Skin epidermis (tissue), 12 donors: ENCODE data around the gene PCNX4.
"Not testable (repeated sequence)": the region's sequence is repeated elsewhere in the genome, so short reads cannot be mapped to it uniquely, and the experiment has no call there.

Source experiments
- H3K27ac ChIP-seq, 21 experiments: fragments of 200-600 bp; sonication (generic) in 11 of 21; one replicate each; pipeline ENCODE4 v1.5.0; 2020; ENCODE audit warnings: mild to moderate bottlenecking in 3 of 21, inconsistent platforms in 2 of 21, moderate library complexity in 2 of 21
- H3K4me3 ChIP-seq, 7 experiments: fragments of 200-600 bp; sonication (generic) in 2 of 7; one replicate each; pipeline ENCODE4 v1.5.0; 2020; ENCODE audit warnings: inconsistent platforms in 2 of 7, mild to moderate bottlenecking in 2 of 7, moderate library complexity in 1 of 7

PCNX4 gene

DNA sequence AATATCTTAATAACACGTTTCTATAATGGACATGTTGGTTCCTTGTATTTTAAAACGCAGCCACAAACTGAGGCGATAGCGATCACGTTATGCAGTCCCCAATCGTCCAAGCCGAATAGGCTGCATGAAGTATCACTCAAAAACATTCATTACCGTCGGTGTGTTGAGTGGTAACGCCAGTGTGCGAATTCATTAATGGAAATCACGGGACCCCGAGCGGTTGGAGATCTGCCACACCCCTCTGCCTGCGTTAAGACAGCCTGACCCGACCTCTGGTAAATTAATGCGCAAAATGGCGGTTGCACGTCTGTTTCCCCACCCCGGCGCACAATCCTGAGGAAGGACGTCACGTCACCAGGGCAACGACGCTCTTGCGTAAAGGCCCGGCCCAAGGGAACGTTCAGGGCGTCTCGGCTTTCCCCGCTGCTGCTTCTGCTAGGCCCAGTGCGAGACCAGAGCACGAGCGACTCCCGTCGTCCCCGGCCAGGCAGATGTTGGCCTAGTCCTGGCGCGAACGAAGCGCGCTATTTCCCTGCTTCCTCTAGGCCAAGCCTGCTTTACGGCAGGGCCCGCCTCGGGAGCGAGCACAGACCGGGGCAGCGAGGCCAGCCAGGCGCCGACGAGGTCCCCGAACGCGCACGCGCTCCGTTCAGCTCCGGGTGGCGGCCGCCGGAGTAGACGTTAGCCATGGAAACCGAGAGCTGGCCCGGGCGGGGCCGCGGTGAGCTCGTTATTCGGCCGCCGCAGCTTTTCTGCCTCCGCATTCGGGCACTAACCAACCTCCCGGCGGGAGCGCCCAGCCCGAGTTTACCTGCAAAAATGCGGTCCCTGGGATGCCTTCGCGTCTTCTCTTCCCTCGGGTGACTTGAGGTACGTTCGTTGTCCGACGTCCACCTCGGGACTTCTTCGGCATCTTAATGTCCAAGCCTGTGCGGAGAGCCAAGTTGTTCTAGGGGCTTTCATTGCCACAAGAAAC lies at the start of gene PCNX4:
TSS of gene PCNX4 (plus strand) at position 374 of the 976 bp plus-strand sequence. CDS start 15,716 bp downstream, outside the sequence.
- peak within 1 kb of the TSS; percentile 79 to 100 (median 97) for H3K27ac ChIP-seq

DNA sequence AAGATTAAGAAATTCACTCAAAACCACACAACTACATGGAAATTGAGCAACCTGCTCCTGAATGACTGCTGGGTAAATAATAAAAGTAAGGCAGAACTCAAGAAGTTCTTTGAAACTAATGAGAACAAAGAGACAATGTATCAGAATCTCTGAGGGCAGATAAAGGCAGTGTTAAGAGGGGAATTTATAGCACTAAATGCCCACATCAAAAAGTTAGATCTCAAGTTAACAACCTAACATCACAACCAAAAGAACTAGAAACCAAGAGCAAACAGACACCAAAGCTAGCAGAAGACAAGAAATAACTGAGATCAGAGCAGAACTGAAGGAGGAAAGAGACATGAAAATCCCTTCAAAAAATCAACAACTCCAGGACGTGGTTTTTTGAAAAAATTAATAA lies 43.7 kb upstream of the PCNX4 start:
- H3K4me3 ChIP-seq, H3K27ac ChIP-seq: not testable (repeated sequence)

More for the DNA sequence above, at the start of gene PCNX4:
- peak within 1 kb of the TSS; percentile 54 to 79 (median 66) for H3K4me3 ChIP-seq

DNA sequence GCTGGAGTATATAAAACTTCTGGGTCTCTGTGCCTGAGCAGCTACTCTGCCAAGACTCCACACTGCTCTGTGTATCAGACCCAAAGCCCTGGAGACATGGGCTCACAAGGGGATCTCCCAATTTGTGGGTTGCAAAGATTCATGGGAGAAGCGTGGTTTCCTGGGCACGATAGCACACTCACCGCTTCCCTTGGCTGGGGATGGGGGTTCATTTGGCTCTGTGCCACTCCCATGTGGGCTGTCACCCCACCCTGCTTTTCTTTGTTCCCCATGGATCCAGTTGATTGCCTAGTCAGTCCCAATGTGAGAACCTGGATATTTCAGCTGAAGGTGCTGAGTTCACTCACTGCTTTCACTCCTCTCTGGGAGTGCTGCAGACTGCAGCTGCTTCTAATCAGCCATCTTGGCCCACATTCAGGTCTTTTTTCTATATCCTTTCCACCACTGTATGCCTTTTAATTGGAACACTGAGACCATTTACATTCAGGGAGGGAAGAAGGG lies 40.0 kb upstream of the PCNX4 start:
- Histone ChIP-seq H3K4me3 (no peak overlapping the region), H3K27ac (peak overlapping the region in 1 of 21 experiments; percentile 3)

DNA sequence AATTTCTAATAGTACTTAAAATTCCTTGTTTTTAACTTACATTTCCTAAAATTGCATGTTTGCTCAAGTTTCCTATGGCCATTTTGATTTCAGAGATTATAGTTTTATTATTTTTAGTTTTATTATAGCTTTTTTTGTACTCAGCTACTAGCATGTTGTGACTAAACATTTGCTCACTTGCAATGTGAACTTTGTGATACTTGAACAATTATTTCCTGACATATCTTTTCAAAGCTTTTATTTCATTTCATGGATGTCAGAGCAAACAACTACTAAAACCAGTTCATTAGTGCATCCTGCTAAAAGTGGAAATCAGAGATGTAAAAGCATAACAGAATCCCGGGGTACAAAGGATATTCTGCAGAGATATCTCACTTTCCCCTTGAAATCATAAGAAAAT lies 33.6 kb upstream of the PCNX4 start:
- no peak overlapping the region for H3K4me3 ChIP-seq
- H3K27ac ChIP-seq = no peak overlapping the region

DNA sequence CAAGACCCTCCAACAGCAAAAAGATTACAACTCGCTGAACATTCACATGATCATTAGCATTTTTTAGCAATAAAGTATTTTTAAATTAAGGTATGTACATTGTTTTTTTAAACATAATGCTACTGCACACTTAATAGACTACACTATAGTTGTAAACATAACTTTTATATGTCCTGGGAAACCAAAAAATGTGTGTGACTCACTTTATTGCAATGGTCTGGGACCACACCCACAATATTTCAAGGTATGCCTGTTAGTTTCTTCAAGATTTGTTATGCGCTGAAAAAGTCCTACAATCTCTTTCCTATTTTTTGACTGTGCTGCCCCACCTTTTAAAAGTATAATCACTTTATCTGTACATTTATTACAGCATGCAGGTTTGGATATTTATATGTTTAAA lies 30.4 kb upstream of the PCNX4 start:
- no peak overlapping the region for H3K27ac ChIP-seq

DNA sequence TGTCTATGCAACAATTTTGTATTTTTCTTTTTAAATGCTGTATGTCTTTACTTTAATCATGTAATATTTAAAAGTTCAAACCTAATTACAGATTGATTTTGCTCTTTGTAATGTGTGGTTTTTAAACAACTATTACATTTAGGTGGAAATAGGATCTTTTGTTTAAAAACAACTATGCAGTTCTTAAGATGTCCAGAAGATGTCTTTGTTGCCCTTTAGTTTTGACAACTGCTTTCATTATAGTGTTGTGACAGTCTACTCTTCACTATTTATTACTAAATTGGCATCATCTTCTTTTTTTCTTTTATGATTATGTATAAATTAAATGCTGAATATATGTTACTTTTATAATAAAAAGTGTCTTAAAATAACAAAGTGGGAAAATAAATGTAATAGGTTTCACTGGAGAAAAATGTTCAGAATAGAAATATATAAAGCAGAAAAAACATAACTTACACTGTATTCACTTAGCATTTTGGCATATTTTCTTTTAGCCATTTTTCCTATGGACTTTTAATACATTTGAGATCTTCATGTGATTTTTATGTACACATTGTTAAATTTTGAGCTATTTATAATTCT lies 27.1 kb upstream of the PCNX4 start:
- no peak overlapping the region for H3K4me3 ChIP-seq
- no peak overlapping the region for H3K27ac ChIP-seq

More for the DNA sequence above, 30.4 kb upstream of the PCNX4 start:
- no peak overlapping the region for H3K4me3 ChIP-seq

DNA sequence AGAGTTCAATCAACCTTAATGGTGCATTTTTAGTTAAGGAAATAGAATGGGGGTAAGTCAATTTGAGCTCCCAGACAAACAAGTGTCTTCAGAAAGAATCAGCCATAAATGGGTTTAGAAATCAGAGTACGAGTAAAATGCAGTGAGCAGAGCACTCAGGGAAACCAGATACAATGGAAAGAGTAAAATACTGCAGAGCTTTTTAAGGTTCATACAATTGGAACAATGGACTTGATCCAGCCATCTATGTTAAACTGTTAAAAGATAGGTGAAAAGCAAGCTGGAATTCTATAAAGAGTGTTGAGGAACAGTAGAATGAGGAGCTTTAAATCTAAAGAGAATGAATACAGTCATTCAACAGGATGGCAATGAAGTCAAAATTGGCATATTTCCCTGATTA lies 23.8 kb upstream of the PCNX4 start:
- H3K27ac ChIP-seq = no peak overlapping the region
- no peak overlapping the region for H3K4me3 ChIP-seq

DNA sequence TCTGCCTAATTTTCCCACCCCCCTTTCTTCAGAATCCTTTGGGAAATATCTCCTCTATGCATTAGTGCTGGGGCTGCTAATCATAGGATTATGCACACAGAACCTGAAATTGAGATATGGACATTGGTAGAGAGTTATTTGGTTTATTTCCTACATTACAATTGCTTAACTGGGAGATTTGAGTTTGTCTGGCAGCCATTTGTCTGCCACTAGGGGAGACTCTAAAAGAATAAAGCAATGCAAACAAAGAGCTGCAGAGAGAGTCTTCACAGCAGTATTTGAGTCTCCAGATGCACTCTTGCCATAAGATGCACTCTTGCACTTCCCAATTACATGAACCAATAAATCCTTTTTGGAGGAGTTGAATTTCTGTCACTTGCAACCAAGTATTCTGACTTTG lies 12.0 kb upstream of the PCNX4 start:
- no peak overlapping the region for H3K4me3 ChIP-seq
- H3K27ac ChIP-seq = no peak overlapping the region

DNA sequence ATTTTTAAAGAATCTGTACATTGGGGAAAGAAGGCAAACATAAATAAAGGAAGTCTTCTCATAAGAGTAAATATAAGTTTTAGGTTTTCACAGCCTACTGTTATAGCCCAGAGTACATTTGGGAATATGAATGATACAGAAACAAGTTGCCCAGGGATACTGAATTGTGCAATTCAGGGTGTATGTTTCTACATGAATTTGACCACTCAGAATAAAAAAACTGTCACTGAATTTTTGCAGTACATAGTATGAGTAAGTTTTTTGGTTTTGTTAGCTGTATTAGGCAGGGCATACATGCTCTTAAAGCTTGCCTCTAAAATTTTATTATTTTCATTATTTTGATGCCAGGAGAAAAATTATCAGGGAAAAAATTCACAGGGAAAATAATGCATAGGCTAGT lies 6.6 kb upstream of the PCNX4 start:
- Histone ChIP-seq H3K4me3 (no peak overlapping the region), H3K27ac (no peak overlapping the region)

DNA sequence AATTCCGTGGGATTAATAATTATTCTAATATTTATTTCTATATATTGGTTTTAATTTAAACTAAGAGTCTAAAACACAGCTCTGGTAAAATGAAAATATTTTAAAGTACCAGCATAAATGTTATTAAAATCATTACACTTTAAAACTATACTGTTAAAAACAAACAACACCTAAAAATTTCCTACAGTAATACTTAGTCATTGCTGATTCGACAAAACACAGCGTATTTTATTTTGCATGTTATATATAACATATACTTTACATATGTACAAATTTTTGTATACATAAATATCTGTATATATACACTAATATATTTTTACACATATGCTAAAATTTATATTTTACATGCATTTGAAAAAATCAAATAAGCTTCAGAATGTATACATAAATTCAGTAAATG lies 6.0 kb upstream of the PCNX4 start:
- Histone ChIP-seq H3K27ac (no peak overlapping the region), H3K4me3 (no peak overlapping the region)

DNA sequence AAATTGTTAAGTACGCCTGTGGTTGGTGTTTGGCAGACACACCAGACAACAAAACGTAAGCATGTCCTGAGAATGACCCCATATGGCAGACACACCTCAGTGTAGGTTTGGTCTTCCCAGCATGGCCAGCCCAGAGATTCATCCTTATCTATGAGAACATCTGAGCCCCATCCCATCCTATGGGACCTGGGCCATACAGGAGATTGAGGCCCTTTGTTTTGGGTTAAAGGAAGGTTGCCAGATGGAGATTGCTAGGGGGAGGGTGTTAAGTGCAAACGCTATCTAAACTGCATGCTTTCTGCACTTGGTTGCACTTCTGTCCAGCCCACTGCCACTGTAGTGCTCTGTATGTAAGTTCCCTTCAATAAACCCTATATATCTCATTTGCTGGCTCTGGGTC lies 4.1 kb upstream of the PCNX4 start:
- no peak overlapping the region for H3K27ac ChIP-seq
- H3K4me3 ChIP-seq = no peak overlapping the region

DNA sequence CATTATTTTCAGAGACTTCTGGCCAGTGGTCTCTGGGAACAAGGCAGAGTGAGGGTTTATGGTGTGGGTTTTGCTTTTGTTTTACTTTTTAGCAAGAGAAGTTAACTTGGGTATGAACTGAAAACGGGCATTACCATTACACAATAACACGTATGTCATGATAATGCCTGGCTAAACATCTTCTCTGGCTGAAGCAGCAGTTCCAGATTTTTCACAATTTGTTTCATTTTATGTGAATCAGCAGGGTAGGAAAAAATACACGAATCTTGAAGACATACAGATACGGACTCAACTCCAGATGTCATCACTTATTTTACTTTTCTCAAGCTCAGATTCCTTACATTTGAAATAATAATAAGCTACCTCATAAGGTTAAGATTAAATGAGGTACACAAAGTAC lies 2.5 kb upstream of the PCNX4 start:
- Histone ChIP-seq H3K27ac (peak overlapping the region in 4 of 21 experiments; percentile 14 to 56 (median 46)), H3K4me3 (no peak overlapping the region)

DNA sequence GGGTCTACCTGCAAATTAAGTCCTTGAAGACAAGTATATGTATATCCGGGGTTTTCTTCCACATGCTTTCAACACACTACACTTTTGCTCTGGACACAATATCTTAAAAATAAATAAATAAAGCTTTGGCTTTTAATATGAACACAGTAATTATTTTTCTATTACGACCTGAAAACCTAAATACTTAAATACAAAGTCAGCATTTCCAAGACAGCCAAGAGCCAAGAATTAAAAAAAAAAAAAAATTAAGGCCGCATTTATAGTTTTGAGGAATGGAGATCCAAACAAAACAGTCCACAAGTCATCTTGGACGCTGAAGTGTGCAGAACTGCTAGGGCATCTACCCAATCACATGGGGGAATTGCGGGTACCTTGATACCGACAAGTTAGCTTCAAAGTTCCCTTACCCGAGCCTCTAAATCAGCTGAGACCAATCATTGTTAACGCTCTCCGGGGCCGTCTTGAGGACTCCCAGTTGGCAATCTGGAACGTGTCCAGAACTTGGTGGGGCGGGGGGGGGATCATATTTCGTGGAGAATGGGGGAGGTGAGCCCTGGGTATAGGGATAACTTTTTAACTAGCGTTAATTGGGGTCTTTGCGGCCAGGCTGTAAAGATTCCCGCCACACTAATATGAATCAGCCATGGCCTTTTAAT lies 731 bp upstream of the PCNX4 start:
- Histone ChIP-seq H3K27ac (peak overlapping the region; percentile 57 to 100 (median 97)), H3K4me3 (peak overlapping the region; percentile 54 to 79 (median 66))

DNA sequence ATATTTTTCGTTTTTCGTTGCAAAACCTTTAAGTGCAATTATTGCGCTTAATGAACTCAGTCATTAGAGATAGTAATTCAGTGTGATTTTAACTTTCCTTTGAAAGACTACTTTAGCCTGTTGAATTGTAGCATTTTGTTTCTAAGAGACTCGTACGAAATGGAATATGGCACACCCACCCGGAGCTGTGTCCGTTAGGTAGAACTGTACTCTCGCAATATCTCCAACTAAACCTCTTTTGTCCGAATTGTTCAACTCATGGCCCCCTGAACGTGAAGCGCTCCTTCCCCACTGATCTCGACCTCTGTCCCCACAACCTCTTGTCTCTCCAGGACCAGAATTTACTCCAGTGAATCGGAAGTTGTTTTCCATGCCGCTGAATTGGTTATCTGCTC lies 800 bp downstream of the PCNX4 start:
- Histone ChIP-seq H3K4me3 (peak overlapping the region; percentile 54 to 79 (median 66)), H3K27ac (peak overlapping the region; percentile 79 to 100 (median 97))

DNA sequence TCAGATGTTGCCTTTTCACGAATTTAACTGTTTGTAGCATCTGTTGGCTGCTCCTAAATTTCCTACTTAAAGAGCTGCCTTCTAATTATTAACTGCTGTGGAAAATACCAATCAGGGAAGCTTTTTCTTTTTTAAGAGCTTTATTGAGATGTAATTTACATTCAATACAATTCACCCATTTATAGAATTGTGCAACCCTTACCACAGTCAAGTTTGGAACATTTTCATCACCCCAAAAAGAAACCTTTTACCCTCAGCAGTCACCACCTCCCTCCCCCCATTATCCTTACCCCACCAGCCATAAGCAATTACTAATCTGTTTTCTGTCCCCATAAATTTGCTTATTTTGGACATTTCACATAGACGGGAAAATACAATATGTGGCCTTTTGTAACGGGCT lies 1.4 kb downstream of the PCNX4 start:
- Histone ChIP-seq H3K27ac (peak overlapping the region in 19 of 21 experiments; percentile 88 to 100 (median 97)), H3K4me3 (peak overlapping the region; percentile 54 to 79 (median 66))

DNA sequence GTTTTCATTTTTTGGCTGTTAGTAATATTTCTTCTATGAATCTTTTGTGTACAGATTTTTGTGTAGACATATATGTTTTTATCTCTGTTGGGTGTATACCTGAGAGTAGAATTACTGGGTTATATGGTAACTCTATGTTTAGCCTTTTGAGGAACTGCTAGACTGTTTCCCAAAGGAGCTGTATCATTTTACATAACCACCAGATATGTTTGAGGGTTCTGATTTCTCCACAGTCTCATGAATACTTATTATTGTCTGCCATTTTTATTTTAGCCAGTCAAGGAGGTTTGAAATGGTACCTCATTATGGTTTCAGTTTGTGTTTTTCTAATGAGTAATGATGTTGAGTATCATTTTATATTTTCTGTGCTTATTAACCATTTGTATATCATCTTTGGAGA lies 1.9 kb downstream of the PCNX4 start:
- Histone ChIP-seq H3K27ac (peak overlapping the region in 6 of 21 experiments; percentile 96 to 99 (median 98)), H3K4me3 (peak overlapping the region in 1 of 7 experiments; percentile 64)

DNA sequence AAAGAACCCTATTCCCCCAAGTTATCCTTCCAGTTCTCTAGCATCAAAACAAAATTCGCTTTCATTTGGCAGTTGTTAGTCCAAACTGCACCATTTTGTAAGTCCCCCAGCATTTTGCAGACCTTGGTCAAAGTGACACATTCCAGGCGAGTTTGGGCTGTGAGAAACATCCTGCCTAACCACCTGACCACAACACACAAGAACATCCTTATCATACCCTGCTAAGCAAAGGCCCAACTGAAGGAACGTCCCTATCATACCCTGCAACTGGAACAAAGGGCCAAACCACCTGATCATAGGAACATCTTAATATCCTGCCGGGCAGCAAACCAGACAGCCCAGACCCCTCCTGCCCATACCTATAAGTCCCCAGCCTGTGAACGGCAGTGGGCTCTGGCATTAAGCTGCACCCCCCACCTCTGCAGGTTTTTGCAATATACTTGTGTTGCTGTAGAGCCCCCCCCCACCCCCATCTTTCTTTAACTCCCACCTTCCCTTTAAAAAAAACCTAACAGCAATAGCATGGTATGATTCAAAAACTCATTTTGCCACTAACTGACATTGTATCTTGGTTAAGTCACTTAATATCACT lies 2.7 kb downstream of the PCNX4 start:
- H3K4me3 ChIP-seq = no peak overlapping the region

DNA sequence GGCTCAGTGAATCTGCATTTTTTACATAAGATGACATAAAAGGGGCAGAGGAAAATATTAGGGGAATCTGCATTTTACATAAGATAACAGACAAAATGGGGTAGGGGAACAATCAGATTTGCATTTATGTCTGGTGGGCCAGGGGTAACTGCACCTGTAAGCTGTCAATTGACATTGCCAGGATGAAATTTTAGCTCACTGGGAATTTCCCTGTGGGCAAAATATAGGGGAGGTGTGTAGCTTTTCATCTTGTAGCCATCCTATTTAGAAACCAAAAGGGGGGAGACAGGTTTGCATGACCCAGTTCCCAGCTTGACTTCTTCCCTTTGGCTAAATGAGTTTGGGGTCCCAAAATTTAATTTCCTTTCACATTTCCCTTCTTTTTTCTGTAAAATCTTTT lies 3.5 kb downstream of the PCNX4 start:
- H3K4me3 ChIP-seq = no peak overlapping the region
- H3K27ac ChIP-seq = no peak overlapping the region

More for the DNA sequence above, 2.7 kb downstream of the PCNX4 start:
- no peak overlapping the region for H3K27ac ChIP-seq

DNA sequence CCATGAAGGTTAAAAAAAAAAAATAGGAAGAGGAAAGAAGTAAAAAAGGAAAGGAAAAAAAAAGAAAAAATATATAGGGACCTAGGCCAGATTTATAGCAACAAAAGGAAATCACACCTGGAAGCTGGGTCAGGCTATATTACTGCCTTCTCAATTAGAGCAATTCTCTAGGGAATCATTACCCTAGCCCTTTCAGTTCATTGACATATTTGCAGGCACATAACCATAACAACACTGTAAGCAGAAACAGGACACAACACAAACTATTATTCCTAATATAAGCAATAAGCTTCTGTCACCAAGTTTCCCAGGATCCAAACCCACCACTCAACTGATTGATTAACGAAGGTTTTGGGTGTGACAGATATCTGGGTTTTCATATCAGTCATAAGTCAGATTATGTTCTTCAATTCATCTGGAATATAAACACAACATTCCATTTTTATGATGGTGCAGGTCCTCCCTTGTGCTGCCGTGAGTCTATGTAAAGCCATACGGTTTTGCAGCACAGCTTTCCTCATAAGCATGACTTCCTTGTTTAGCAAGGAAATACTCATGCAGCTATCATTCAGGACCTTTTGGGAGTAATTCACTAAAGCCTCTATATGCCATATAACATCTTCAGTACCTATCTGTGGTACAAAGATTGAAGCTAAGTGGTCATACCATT lies 4.2 kb downstream of the PCNX4 start:
- H3K27ac ChIP-seq = no peak overlapping the region
- no peak overlapping the region for H3K4me3 ChIP-seq
